Ishikawa (cell line): ENCODE measurements around the gene PLA2G4A.

ENCODE experiments used
- CEBPB ChIP-seq: IDR thresholded peaks from 2 replicates; pipeline ENCODE4 v1.6.1; 2012
- CREB1 ChIP-seq: IDR thresholded peaks from 2 replicates; pipeline ENCODE4 v1.6.1; 2012; ENCODE audit warnings: low read depth
- EGR1 ChIP-seq: IDR thresholded peaks from 2 replicates; pipeline ENCODE4 v1.6.1; 2012
- EP300 ChIP-seq: IDR thresholded peaks from 2 replicates; pipeline ENCODE4 v1.6.1; 2012; ENCODE audit warnings: borderline replicate concordance
- FOXM1 ChIP-seq: IDR thresholded peaks from 2 replicates; pipeline ENCODE4 v1.6.1; 2012; ENCODE audit warnings: low read depth, borderline replicate concordance
- NFIC ChIP-seq: IDR thresholded peaks from 2 replicates; pipeline ENCODE4 v1.6.1; 2012
- RAD21 ChIP-seq: IDR thresholded peaks from 2 replicates; pipeline ENCODE4 v1.6.1; 2012; ENCODE audit warnings: low read depth
- TAF1 ChIP-seq: IDR thresholded peaks from 2 replicates; pipeline ENCODE4 v1.6.1; 2012; ENCODE audit warnings: low read depth, mild to moderate bottlenecking
- TCF12 ChIP-seq: IDR thresholded peaks from 2 replicates; pipeline ENCODE4 v1.6.1; 2012; ENCODE audit warnings: low read depth
- TEAD4 ChIP-seq: IDR thresholded peaks from 2 replicates; pipeline ENCODE4 v1.6.1; 2012
- YY1 ChIP-seq: IDR thresholded peaks from 2 replicates; pipeline ENCODE4 v1.6.1; 2012; ENCODE audit warnings: low read depth
- ZBTB7A ChIP-seq: IDR thresholded peaks from 2 replicates; pipeline ENCODE4 v1.6.1; 2012; ENCODE audit warnings: low read depth
- TF ChIP-seq, protein P1 (sequence below): IDR thresholded peaks from 2 replicates; pipeline ENCODE4 v1.6.1; 2012; ENCODE audit warnings: low read depth, mild to moderate bottlenecking
- TF ChIP-seq, protein P2 (sequence below): IDR thresholded peaks from 2 replicates; pipeline ENCODE4 v1.6.1; 2012
- TF ChIP-seq, protein P3 (sequence below): IDR thresholded peaks from 2 replicates; pipeline ENCODE4 v1.6.1; 2012

PLA2G4A gene

DNA sequence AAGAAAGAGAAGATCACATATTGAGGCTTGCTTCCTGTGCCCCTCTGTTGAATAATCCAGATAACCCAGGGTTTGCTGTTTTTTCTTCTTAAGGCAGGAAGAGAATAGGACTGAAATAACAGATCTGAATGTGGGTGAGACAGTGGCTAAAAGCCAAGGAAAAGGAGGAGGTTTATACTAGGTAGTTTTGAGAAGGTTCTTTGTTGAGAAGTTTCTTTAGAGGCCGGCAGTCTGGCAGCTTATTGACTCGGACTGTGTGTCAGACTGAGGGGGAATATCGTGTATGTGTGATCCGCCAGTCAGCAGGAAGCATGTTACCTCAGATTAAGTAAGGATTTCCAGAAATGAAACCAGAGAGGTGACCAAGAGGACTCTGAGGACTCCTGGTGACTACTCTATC, 119.8 kb downstream of the PLA2G4A start:
- TF ChIP-seq, protein P1, sequence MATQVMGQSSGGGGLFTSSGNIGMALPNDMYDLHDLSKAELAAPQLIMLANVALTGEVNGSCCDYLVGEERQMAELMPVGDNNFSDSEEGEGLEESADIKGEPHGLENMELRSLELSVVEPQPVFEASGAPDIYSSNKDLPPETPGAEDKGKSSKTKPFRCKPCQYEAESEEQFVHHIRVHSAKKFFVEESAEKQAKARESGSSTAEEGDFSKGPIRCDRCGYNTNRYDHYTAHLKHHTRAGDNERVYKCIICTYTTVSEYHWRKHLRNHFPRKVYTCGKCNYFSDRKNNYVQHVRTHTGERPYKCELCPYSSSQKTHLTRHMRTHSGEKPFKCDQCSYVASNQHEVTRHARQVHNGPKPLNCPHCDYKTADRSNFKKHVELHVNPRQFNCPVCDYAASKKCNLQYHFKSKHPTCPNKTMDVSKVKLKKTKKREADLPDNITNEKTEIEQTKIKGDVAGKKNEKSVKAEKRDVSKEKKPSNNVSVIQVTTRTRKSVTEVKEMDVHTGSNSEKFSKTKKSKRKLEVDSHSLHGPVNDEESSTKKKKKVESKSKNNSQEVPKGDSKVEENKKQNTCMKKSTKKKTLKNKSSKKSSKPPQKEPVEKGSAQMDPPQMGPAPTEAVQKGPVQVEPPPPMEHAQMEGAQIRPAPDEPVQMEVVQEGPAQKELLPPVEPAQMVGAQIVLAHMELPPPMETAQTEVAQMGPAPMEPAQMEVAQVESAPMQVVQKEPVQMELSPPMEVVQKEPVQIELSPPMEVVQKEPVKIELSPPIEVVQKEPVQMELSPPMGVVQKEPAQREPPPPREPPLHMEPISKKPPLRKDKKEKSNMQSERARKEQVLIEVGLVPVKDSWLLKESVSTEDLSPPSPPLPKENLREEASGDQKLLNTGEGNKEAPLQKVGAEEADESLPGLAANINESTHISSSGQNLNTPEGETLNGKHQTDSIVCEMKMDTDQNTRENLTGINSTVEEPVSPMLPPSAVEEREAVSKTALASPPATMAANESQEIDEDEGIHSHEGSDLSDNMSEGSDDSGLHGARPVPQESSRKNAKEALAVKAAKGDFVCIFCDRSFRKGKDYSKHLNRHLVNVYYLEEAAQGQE, result no peak
- TF ChIP-seq FOXM1 (no peak), YY1 (no peak), EP300 (no peak), TAF1 (no peak), TEAD4 (no peak), TCF12 (no peak), NFIC (no peak), RAD21 (no peak), CREB1 (no peak), ZBTB7A (no peak), EGR1 (no peak), CEBPB (no peak)
- TF ChIP-seq, protein P2, sequence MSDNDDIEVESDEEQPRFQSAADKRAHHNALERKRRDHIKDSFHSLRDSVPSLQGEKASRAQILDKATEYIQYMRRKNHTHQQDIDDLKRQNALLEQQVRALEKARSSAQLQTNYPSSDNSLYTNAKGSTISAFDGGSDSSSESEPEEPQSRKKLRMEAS, result no peak
- TF ChIP-seq, protein P3, sequence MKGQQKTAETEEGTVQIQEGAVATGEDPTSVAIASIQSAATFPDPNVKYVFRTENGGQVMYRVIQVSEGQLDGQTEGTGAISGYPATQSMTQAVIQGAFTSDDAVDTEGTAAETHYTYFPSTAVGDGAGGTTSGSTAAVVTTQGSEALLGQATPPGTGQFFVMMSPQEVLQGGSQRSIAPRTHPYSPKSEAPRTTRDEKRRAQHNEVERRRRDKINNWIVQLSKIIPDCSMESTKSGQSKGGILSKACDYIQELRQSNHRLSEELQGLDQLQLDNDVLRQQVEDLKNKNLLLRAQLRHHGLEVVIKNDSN, result no peak

DNA sequence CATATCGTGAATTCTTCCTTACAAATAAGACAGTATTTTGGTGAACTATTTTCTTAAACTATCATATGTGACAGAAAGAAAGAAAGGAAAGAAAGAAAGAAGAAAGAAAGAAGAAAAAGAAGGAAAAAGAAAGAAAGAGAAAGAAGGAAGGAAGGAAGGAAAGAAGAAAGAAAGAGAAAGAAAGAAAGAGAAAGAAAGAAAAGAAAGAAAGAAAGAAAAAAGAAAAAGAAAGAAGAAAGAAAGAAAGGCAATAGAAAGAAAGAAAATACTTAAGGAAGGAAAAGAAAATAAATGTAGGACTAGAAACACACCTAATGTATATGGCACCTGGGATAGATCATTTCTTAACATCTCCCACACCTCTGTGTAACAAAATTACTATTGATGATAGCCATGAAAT, 120.4 kb downstream of the PLA2G4A start:
- TF ChIP-seq TCF12, result no peak
- TF ChIP-seq, protein P1, result no peak
- TF ChIP-seq CEBPB, result no peak
- no peak for TF ChIP-seq EGR1
- TF ChIP-seq, protein P2, result no peak
- TF ChIP-seq YY1, result no peak
- no peak for TF ChIP-seq CREB1
- TF ChIP-seq RAD21, result no peak
- no peak for TF ChIP-seq EP300
- no peak for TF ChIP-seq FOXM1
- TF ChIP-seq ZBTB7A, result no peak
- no peak for TF ChIP-seq TEAD4

DNA sequence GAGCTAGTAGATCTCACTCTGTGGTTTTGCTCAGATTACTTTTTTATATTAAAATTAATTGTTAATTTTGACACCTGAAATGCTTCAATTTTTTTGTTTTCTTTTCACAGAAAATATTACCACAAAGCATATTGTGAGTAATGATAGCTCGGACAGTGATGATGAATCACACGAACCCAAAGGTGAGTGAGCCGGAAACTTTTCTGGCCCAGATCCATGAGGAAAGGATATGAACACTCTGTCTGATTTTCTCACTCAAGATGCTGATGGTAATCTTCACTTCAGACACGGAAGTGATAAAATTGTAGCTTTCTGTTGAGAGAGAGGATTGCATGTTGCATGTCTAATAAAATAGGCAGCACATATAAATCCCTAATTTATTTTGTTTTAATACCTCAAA, 121.8 kb downstream of the PLA2G4A start:
- TF ChIP-seq, protein P2, result no peak
- no peak for TF ChIP-seq TCF12
- no peak for TF ChIP-seq CREB1
- TF ChIP-seq, protein P3, result no peak
- no peak for TF ChIP-seq FOXM1
- TF ChIP-seq RAD21, result no peak
- TF ChIP-seq CEBPB, result no peak
- no peak for TF ChIP-seq YY1
- TF ChIP-seq NFIC, result no peak
- no peak for TF ChIP-seq EGR1
- TF ChIP-seq ZBTB7A, result no peak
- TF ChIP-seq EP300, result no peak
- TF ChIP-seq TEAD4, result no peak
- no peak for TF ChIP-seq TAF1
- TF ChIP-seq, protein P1, result no peak

DNA sequence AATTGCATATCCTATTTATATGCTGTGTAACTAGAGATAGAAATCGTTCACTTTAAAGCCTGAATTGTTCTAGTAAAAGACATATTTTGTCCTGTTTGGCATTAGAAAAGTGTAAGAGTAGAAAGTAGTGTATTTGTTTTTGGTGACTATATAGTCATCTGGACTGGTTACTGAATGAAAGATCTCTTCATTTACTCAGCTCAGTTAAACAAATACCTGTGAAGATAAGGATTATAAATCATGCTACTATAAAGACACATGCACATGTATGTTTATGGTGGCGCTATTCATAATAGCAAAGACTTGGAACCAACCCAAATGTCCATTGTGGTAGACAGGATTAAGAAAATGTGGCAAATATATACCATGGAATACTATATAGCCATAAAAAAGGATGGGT, 125.1 kb downstream of the PLA2G4A start:
- TF ChIP-seq TEAD4 (no peak), RAD21 (no peak), FOXM1 (no peak), TAF1 (no peak), ZBTB7A (no peak), TCF12 (no peak), CEBPB (no peak), YY1 (no peak), NFIC (no peak), CREB1 (no peak), EGR1 (no peak), EP300 (no peak)
- TF ChIP-seq, protein P1, result no peak
- TF ChIP-seq, protein P2, result no peak
- TF ChIP-seq, protein P3, result no peak
